GM19351 (cell line): ENCODE measurements around the gene DOCK9.

ENCODE experiments used
- ATAC-seq: cut with Tn5 transposase; IDR thresholded peaks from one replicate; pipeline ENCODE4 v1.9.1; 2021; ENCODE audit warnings: mild to moderate bottlenecking, moderate library complexity; ENCODE audit not compliant: unreplicated experiment

Gene DOCK9

DNA sequence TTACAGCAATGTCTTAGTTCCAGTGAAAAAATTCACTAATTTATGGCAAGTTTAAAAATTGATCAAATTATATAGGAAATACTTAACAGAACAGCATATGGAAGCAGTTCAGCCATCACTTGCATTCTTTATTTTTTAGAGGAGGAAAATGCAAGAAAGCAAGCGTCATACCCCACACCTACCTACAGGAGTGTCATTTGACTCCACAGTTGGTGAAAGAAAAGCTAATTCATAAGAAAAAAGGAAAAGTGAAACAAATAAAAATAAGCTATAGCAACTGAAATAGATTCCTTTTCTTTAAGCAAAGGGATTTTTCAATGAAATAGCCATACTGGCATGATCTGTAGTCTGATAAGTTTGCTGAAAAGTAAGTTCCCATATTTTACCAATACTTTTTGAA lies 111.0 kb downstream of the DOCK9 start:
- ATAC-seq = no peak

DNA sequence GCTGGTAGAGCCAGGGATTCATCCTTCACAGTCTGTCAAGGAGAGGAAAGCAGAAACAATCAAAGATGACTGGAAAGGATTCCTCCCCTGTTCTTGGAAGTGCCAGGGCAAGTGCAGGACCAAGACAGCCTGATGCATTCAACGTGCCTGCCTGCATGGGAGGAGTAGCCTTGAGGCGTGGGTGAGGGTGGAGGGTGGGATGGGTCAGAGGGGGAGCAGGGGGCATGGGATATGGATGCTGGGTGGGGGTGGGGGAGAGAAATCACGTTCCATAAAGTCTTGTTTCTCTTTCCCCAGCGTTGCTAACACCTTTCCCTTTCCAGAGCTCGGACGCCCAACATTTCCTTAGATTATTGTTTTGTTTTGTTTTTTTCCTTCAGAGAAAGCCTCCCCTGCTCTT lies 117.4 kb downstream of the DOCK9 start:
- ATAC-seq = no peak

DNA sequence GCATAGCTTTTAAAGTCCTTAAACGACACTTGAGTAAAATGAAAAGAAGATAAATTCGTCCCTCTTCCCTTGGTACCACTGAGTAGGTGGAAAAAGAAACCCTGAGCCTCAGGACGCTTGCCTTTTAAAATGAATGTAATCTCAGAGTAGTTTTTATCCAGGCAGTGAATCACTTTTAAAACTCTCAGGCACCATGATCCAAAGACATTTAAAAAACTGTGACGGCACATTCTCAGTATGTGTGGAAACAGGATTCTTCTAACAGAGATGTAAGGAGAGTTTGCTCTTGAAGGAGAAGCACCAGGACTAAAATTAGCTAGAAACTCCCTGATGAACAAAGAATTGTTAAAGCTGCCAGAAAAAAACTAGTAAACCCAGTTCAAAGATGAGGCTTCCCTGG lies 119.7 kb downstream of the DOCK9 start:
- ATAC-seq = no peak

DNA sequence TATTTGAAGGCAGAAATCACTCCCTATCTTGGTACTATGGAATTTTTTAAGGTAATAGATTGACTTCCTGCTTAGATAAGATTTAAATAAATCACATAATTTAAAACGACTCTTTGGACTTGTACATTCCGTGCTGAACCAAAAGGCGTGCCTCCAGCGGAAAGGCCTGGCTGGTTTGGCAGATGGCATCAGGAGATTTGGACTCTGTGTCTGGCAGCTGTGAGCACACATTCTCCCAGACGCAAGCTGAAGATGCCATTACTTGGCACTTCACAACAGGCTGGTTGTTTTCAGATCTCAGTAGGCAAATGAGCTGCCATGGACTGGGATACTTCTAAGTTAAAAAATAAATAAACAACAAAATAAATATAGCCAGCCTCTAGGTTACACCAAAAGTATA lies 120.9 kb downstream of the DOCK9 start:
- no peak for ATAC-seq

GRCh38 chr13:98854448-98854847 lies 123.4 kb downstream of the DOCK9 start:
- ATAC-seq = no peak

DNA sequence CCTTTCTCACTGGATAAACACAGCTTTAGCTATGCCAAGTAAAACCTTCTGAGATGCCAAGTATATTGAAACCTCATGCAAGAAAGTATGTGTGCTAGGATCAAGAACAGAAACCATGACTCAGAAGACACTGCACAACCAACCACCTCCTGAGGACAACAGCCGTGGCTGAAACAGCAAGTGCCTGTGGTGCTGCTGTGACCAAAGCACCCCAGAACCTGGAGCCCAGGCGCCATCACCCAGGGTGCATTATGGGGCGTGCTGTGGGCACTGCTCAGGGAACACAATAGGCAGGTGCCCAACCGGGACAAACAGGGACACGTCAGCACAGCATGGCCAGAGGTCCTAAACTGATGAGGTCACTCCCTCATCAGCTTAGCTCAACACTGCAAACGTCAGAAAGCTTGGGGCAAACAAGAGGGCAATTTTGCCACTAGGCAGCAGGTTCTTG lies 124.1 kb downstream of the DOCK9 start:
- peak; percentile 100 for ATAC-seq

DNA sequence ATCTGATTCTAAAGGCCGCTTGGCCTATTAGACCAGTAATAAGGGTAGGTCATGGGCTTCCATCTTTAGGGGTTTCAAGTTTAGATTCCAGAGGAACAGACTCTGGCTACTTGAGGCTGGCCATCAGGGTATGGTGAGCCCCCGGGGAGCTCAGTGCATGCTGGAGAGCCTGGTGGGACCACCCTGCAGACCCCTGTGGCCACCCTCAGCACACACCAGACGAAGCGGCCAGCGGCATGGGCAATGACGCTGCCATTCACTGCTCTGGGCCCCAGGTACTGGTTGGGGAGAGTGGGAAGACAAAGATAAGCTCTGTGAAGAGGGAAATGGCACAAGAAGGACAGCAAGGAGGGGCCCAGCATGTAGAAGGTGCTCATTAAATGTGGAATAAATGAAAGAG lies 126.6 kb downstream of the DOCK9 start:
- no peak for ATAC-seq

DNA sequence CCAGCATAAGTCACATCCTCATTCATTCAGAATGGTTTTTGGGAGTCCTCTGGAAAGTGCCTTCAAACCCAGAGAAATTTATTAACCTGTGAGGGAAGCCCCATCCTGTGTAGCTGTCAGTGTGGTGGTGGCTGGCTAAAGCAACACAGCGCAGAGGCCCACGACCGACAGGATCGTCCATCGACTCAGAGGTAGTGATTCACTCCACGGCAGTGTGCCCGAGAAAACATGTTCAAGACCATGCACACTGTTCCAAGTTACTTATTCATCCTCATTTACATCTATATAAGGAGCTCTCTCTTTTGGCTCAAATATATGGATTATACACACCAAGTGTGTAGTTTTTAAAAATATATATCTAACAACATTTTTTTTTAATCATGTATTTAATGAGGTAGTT lies 129.1 kb downstream of the DOCK9 start:
- no peak for ATAC-seq

GRCh38 chr13:98847780-98848179 lies 130.1 kb downstream of the DOCK9 start:
- no peak for ATAC-seq

DNA sequence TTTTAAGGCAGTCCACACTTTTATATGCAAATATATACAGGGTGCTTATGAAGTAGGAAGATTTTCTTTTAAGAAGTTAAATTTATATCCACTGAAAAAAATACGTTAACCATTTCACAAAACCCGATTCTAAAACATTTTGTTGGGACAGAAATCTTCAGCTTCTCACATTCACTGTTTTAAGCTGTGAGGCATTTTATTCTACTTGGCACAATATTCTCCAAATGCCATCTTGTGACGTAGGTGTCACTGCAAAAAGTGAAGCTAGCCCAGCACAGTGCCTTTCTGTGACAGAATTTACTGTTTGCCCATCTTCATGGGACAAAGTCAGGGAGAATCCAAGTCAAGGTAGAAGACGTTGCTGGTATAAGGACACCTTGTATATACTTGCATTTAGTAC lies 130.9 kb downstream of the DOCK9 start:
- no peak for ATAC-seq

DNA sequence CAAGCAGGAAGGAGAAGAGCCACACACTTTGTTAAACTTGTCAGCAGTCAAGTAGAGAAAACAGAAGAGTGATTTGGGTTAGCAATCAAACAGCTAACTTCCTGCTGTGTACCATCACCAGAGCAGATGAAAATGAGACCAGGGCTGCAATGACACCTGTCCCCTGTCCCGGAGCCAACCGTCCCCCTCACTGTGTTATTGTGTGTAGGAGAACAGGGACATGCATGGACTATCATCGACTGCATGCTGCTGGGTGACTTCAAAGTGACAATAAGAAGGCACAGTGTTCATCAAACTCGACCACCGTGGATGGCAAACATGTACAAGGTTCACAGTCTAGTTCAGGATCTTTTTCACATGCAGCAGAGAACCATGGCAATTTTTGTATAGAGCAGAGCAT lies 131.3 kb downstream of the DOCK9 start:
- ATAC-seq = no peak

- ATAC-seq = no peak
Observed at GRCh38 chr13:98845742-98846141, 132.1 kb downstream of the DOCK9 start.

DNA sequence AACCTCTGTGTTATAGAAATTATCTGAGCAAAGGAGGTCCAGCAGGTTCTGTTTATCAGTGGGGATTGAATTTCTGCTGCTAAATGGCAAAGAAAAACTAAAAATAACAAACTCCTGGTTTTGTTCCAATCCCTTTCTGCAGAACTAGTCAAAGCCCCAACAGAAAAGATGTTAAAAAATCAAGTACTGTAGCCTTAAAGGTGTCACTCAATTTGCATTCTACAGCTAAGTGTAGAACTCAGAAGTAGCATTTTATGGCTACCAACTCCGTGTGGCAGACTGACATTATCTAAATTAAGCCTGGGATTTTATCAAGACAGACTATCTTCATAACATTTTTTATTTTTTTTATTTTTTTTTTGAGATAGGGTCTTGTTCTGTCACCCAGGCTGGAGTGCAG lies 133.8 kb downstream of the DOCK9 start:
- ATAC-seq = no peak

- no peak for ATAC-seq
Observed at GRCh38 chr13:98843482-98843877, 134.4 kb downstream of the DOCK9 start.

GRCh38 chr13:98842858-98843481 lies 134.9 kb downstream of the DOCK9 start:
- peak; percentile 89 for ATAC-seq

DNA sequence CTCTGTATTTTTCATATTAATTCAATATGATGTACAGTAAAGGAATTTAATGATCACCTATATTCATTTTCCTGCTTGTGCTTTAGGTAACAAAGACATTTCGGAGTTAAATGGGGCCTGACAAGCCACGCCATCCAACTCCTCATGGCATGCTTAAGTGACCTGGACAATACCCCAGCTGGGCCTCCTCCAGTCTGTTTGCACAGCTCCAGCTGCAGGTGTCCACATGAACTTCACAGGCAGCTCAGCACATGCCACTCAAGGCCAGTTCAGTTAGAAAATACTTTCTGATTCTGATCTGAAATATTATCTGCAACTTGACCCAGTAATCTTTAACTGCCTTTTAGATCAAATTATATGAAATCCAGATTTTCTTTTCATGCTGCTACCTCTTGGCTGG lies 135.8 kb downstream of the DOCK9 start:
- no peak for ATAC-seq

- ATAC-seq = peak; percentile 94
Observed at GRCh38 chr13:98839856-98840769, 137.8 kb downstream of the DOCK9 start.

GRCh38 chr13:98838776-98839175 lies 139.1 kb downstream of the DOCK9 start:
- ATAC-seq = no peak

- ATAC-seq = no peak
Observed at GRCh38 chr13:98837896-98838295, 140.0 kb downstream of the DOCK9 start.

GRCh38 chr13:98835156-98835555 lies 142.7 kb downstream of the DOCK9 start:
- ATAC-seq = no peak

GRCh38 chr13:98834254-98834960 lies 143.5 kb downstream of the DOCK9 start:
- no peak for ATAC-seq

- no peak for ATAC-seq
Observed at GRCh38 chr13:98831236-98831635, 146.6 kb downstream of the DOCK9 start.
